Muscle layer of colon (tissue), 2 donors: ENCODE measurements around the gene ARMC5.
"Not testable (repeated sequence)": the region's sequence is repeated elsewhere in the genome, so short reads cannot be mapped to it uniquely, and the experiment has no call there.

ENCODE experiments used
- H3K27ac ChIP-seq: one replicate; pipeline ENCODE4 v1.7.0; 2013; ENCODE audit warnings: low read depth, mild to moderate bottlenecking, low read length, moderate library complexity
- H3K27me3 ChIP-seq, 2 donors: one replicate each; pipeline ENCODE4 v1.7.0; 2013; ENCODE audit warnings: low read length in 2 of 2, mild to moderate bottlenecking in 2 of 2; ENCODE audit not compliant: insufficient read depth in 2 of 2, control insufficient read depth in 1 of 2
- H3K36me3 ChIP-seq: one replicate; pipeline ENCODE4 v1.7.0; 2013; ENCODE audit warnings: mild to moderate bottlenecking, low read length; ENCODE audit not compliant: insufficient read depth
- H3K4me1 ChIP-seq: one replicate; pipeline ENCODE4 v1.7.0; 2013; ENCODE audit warnings: mild to moderate bottlenecking, low read length; ENCODE audit not compliant: insufficient read depth
- H3K4me3 ChIP-seq, 2 donors: one replicate each; pipeline ENCODE4 v1.7.0; 2013; ENCODE audit warnings: low read length in 2 of 2, low read depth in 1 of 2, mild to moderate bottlenecking in 1 of 2, moderate library complexity in 1 of 2
- H3K9ac ChIP-seq: one replicate; pipeline ENCODE4 v1.7.0; 2013; ENCODE audit warnings: low read length
- H3K9me3 ChIP-seq: one replicate; pipeline ENCODE4 v1.7.0; 2013; ENCODE audit warnings: mild to moderate bottlenecking, low read length
- donor health status: abdominal sarcoma.
- donor health status: Adenocarcinoma of cecum.

ARMC5 gene

GRCh38 chr16:31458844-31459686 is at the start of gene ARMC5:
TSS of gene ARMC5 (plus strand) at chr16:31459501. CDS start at chr16:31459525, 24 bp downstream.
- Histone ChIP-seq H3K4me3 (peak within 1 kb of the TSS; percentile 69 to 78), H3K4me1 (peaks cover 39% of the 10 kb centered on the region), H3K9ac (peak within 1 kb of the TSS; percentile 79), H3K36me3 (peaks cover 11% of the 10 kb centered on the region), H3K27ac (peak within 1 kb of the TSS; percentile 96), H3K9me3 (no peaks in the 10 kb centered on the region), H3K27me3 (no peaks in the 10 kb centered on the region)

GRCh38 chr16:31410082-31410481 is 49.2 kb upstream of the ARMC5 start:
- no peaks in the 10 kb centered on the region for H3K9me3 ChIP-seq
- no peak overlapping the region for H3K27ac ChIP-seq
- no peaks in the 10 kb centered on the region for H3K4me1 ChIP-seq
- no peaks in the 10 kb centered on the region for H3K36me3 ChIP-seq
- H3K4me3 ChIP-seq = no peak overlapping the region
- no peak overlapping the region for H3K9ac ChIP-seq
- no peaks in the 10 kb centered on the region for H3K27me3 ChIP-seq

- Histone ChIP-seq H3K9ac (no peak overlapping the region), H3K36me3 (no peaks in the 10 kb centered on the region), H3K4me1 (no peaks in the 10 kb centered on the region), H3K27ac (no peak overlapping the region), H3K4me3 (no peak overlapping the region), H3K9me3 (no peaks in the 10 kb centered on the region), H3K27me3 (no peaks in the 10 kb centered on the region)
These were observed 48.1 kb upstream of the ARMC5 start for GRCh38 chr16:31411024-31411844.

GRCh38 chr16:31412750-31413149 is 46.6 kb upstream of the ARMC5 start:
- H3K9ac ChIP-seq = no peak overlapping the region
- no peaks in the 10 kb centered on the region for H3K36me3 ChIP-seq
- H3K27ac ChIP-seq = no peak overlapping the region
- no peaks in the 10 kb centered on the region for H3K4me1 ChIP-seq
- H3K27me3 ChIP-seq = no peaks in the 10 kb centered on the region
- H3K4me3 ChIP-seq = no peak overlapping the region
- no peaks in the 10 kb centered on the region for H3K9me3 ChIP-seq

GRCh38 chr16:31413381-31413780 is 45.9 kb upstream of the ARMC5 start:
- no peak overlapping the region for H3K4me3 ChIP-seq
- no peaks in the 10 kb centered on the region for H3K36me3 ChIP-seq
- no peaks in the 10 kb centered on the region for H3K27me3 ChIP-seq
- no peak overlapping the region for H3K27ac ChIP-seq
- no peaks in the 10 kb centered on the region for H3K9me3 ChIP-seq
- H3K9ac ChIP-seq = no peak overlapping the region
- H3K4me1 ChIP-seq = no peaks in the 10 kb centered on the region

GRCh38 chr16:31413943-31414342 is 45.4 kb upstream of the ARMC5 start:
- no peaks in the 10 kb centered on the region for H3K27me3 ChIP-seq
- no peak overlapping the region for H3K9ac ChIP-seq
- H3K9me3 ChIP-seq = no peaks in the 10 kb centered on the region
- H3K4me1 ChIP-seq = no peaks in the 10 kb centered on the region
- H3K36me3 ChIP-seq = no peaks in the 10 kb centered on the region
- H3K27ac ChIP-seq = no peak overlapping the region
- no peak overlapping the region for H3K4me3 ChIP-seq

- Histone ChIP-seq H3K27me3 (no peaks in the 10 kb centered on the region), H3K4me1 (no peaks in the 10 kb centered on the region), H3K27ac (no peak overlapping the region), H3K9ac (no peak overlapping the region), H3K36me3 (no peaks in the 10 kb centered on the region), H3K9me3 (no peaks in the 10 kb centered on the region), H3K4me3 (no peak overlapping the region)
These were observed 44.6 kb upstream of the ARMC5 start for GRCh38 chr16:31414706-31415105.

- no peak overlapping the region for H3K9ac ChIP-seq
- no peak overlapping the region for H3K4me3 ChIP-seq
- no peaks in the 10 kb centered on the region for H3K4me1 ChIP-seq
- H3K27me3 ChIP-seq = no peaks in the 10 kb centered on the region
- H3K36me3 ChIP-seq = no peaks in the 10 kb centered on the region
- H3K27ac ChIP-seq = no peak overlapping the region
- H3K9me3 ChIP-seq = no peaks in the 10 kb centered on the region
These were observed 42.9 kb upstream of the ARMC5 start for GRCh38 chr16:31416371-31416770.

- H3K4me1 ChIP-seq, H3K36me3 ChIP-seq, H3K4me3 ChIP-seq, H3K27me3 ChIP-seq, H3K9ac ChIP-seq, H3K9me3 ChIP-seq, H3K27ac ChIP-seq: not testable (repeated sequence)
These were observed 42.3 kb upstream of the ARMC5 start for GRCh38 chr16:31417036-31417435.

GRCh38 chr16:31417916-31418315 is 41.4 kb upstream of the ARMC5 start:
- Histone ChIP-seq H3K9ac (no peak overlapping the region), H3K9me3 (no peaks in the 10 kb centered on the region), H3K27me3 (no peaks in the 10 kb centered on the region), H3K36me3 (no peaks in the 10 kb centered on the region), H3K4me3 (no peak overlapping the region), H3K27ac (no peak overlapping the region), H3K4me1 (no peaks in the 10 kb centered on the region)

- H3K9me3 ChIP-seq = no peaks in the 10 kb centered on the region
- no peaks in the 10 kb centered on the region for H3K36me3 ChIP-seq
- H3K9ac ChIP-seq = no peak overlapping the region
- no peaks in the 10 kb centered on the region for H3K4me1 ChIP-seq
- H3K4me3 ChIP-seq = no peak overlapping the region
- H3K27ac ChIP-seq = no peak overlapping the region
- no peaks in the 10 kb centered on the region for H3K27me3 ChIP-seq
These were observed 39.3 kb upstream of the ARMC5 start for GRCh38 chr16:31420037-31420436.
